KMS-11 (cell line): ENCODE data around the gene BICDL1.
A peak's percentile ranks its signal among the peaks of the same experiment; 100 is the strongest.

ENCODE experiments used
- H2AFZ ChIP-seq: fragments of 200-600 bp; sonication (generic); 2 replicates; pipeline ENCODE4 v1.6.1; 2016; ENCODE audit warnings: antibody characterized with exemption, mixed run types, low read depth
- H3K27ac ChIP-seq: fragments of 200-600 bp; sonication (generic); 2 replicates; pipeline ENCODE4 v1.6.1; 2016; ENCODE audit warnings: mild to moderate bottlenecking, mixed run types
- H3K27me3 ChIP-seq: fragments of 200-600 bp; sonication (generic); 2 replicates; pipeline ENCODE4 v1.6.1; 2017; ENCODE audit warnings: mild to moderate bottlenecking, low read depth, mixed run types, moderate library complexity; ENCODE audit not compliant: insufficient read depth
- H3K36me3 ChIP-seq: fragments of 200-600 bp; sonication (generic); 2 replicates; pipeline ENCODE4 v1.6.1; 2017; ENCODE audit warnings: mild to moderate bottlenecking, mixed run types; ENCODE audit not compliant: insufficient read depth
- H3K4me1 ChIP-seq: fragments of 200-600 bp; sonication (generic); 2 replicates; pipeline ENCODE4 v1.6.1; 2016; ENCODE audit warnings: mild to moderate bottlenecking, low read depth, mixed run types; ENCODE audit not compliant: poor library complexity, severe bottlenecking
- H3K4me2 ChIP-seq: fragments of 200-600 bp; sonication (generic); 2 replicates; pipeline ENCODE4 v1.7.0; 2016; ENCODE audit warnings: mild to moderate bottlenecking, mixed run types
- H3K4me3 ChIP-seq: fragments of 200-600 bp; sonication (generic); IDR thresholded peaks from 2 replicates; pipeline ENCODE4 v1.6.1; 2017; ENCODE audit warnings: low read depth, low read length, mixed read lengths; ENCODE audit not compliant: insufficient read depth
- H3K79me2 ChIP-seq: fragments of 200-600 bp; sonication (generic); 2 replicates; pipeline ENCODE4 v1.6.1; 2016; ENCODE audit warnings: low read depth, mixed run types; ENCODE audit not compliant: insufficient read depth
- H3K9ac ChIP-seq: fragments of 200-600 bp; sonication (generic); 2 replicates; pipeline ENCODE4 v1.6.1; 2016; ENCODE audit warnings: mild to moderate bottlenecking, mixed run types
- H4K20me1 ChIP-seq: fragments of 200-600 bp; sonication (generic); 2 replicates; pipeline ENCODE4 v1.6.1; 2016; ENCODE audit warnings: mild to moderate bottlenecking, mixed run types; ENCODE audit not compliant: insufficient read depth
- CTCF ChIP-seq: fragments of 200-600 bp; sonication (generic); conservative IDR thresholded peaks from 2 replicates; pipeline ENCODE4 v1.6.1; 2017; ENCODE audit warnings: low read depth, mild to moderate bottlenecking, antibody characterized with exemption, low read length, moderate library complexity, mixed read lengths

The BICDL1 gene

DNA sequence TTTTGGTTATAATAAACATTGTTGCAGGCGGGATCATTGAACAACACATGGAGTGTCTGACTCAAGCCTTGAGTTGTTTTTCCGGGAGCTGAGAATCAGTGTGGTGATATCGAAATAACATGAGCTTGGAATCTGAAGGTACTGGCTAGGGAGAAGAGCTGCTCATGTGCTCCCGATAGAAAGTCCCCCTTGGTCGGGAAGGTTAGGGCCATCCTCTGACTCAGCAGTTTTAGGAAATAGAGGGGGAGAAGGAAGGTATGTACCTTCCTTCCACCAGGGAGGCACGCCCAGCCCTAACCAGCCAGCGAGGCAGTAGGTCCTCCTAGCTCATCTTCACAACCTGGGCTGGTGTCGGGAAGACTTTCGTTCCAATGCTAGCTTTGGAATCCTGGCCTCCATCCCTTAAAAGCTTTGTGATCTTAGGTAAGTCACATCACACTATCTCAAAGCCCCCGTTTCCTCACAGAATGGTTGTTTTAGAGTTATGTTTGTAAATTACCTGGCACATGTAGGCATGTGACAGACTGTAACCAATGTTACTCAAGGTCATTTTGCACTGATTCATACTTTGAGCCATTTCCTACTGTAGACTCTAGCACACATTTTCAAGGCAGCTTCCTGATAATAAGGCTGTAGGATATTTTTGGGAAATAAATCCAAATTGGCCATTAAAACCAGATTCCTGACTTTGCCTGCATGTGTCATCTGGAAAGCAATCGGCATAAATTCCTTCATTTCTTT is 129.5 kb downstream of the BICDL1 start:
- Histone ChIP-seq H3K79me2 (peaks cover 46% of the 10 kb centered on the region; the same call in 1 of the 2 replicates), H3K4me3 (no peak overlapping the region), H3K27ac (peak overlapping the region; percentile 84), H3K27me3 (no peaks in the 10 kb centered on the region), H3K9ac (peak overlapping the region; percentile 64; the same call in 1 of the 2 replicates), H2AFZ (no peak overlapping the region), H3K4me1 (peaks cover 68% of the 10 kb centered on the region), H4K20me1 (no peaks in the 10 kb centered on the region), H3K4me2 (peak overlapping the region; percentile 89), H3K36me3 (no peaks in the 10 kb centered on the region)
- TF ChIP-seq CTCF: no peak

GRCh38 chr12:120119271-120119973 is 130.4 kb downstream of the BICDL1 start:
- H3K79me2 ChIP-seq: peaks cover 36% of the 10 kb centered on the region; the same call in 1 of the 2 replicates
- H3K27ac ChIP-seq: peak overlapping the region; percentile 84
- H3K4me2 ChIP-seq: peak overlapping the region; percentile 89
- no peaks in the 10 kb centered on the region for H3K36me3 ChIP-seq
- H3K27me3 ChIP-seq: no peaks in the 10 kb centered on the region
- H2AFZ ChIP-seq: no peak overlapping the region
- H3K4me1 ChIP-seq: peaks cover 77% of the 10 kb centered on the region
- no peak for TF ChIP-seq CTCF
- peak overlapping the region; percentile 42; the same call in 1 of the 2 replicates for H3K9ac ChIP-seq
- no peak overlapping the region for H3K4me3 ChIP-seq
- no peaks in the 10 kb centered on the region for H4K20me1 ChIP-seq

DNA sequence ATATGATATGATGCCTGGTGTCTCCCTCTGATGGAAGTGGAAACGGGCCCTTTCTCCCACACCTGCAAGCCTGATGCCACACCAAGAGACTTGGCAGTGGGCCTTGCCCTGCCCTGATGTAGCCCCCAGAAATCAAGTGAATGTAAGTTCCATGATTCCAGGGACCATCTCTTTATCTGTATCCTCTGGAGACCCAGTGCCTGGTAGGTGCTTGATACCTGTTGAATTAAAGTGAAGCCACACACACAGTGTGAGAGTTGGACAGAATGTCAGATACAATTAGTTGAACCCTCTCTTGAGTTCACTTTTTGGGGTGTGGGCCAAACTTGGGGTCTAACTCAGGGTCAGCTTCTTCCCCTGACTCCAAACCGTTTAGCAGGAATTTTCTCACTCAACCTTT is 132.3 kb downstream of the BICDL1 start:
- Histone ChIP-seq H3K36me3 (no peaks in the 10 kb centered on the region), H2AFZ (no peak overlapping the region), H3K27ac (peak overlapping the region; percentile 84), H3K4me1 (peaks cover 77% of the 10 kb centered on the region), H3K4me3 (no peak overlapping the region), H4K20me1 (no peaks in the 10 kb centered on the region), H3K4me2 (peak overlapping the region; percentile 59), H3K9ac (no peak overlapping the region), H3K79me2 (peaks cover 19% of the 10 kb centered on the region; the same call in 1 of the 2 replicates), H3K27me3 (no peaks in the 10 kb centered on the region)
- TF ChIP-seq CTCF: no peak

GRCh38 chr12:120121766-120122293 is 132.8 kb downstream of the BICDL1 start:
- Histone ChIP-seq H3K4me2 (peak overlapping the region; percentile 59), H3K79me2 (peaks cover 19% of the 10 kb centered on the region; the same call in 1 of the 2 replicates), H3K4me3 (no peak overlapping the region), H3K9ac (peak overlapping the region; percentile 0; the same call in 1 of the 2 replicates), H3K27me3 (no peaks in the 10 kb centered on the region), H3K4me1 (peaks cover 79% of the 10 kb centered on the region), H4K20me1 (no peaks in the 10 kb centered on the region), H3K36me3 (no peaks in the 10 kb centered on the region), H3K27ac (peak overlapping the region; percentile 84), H2AFZ (no peak overlapping the region)
- no peak for TF ChIP-seq CTCF
